HG03565 (cell line): ENCODE results near the gene DHX58.

ENCODE experiments used
- ATAC-seq: cut with Tn5 transposase; IDR thresholded peaks from one replicate; pipeline ENCODE4 v1.9.1; 2021; ENCODE audit warnings: mild to moderate bottlenecking, moderate library complexity; ENCODE audit not compliant: unreplicated experiment

The DHX58 gene

DNA sequence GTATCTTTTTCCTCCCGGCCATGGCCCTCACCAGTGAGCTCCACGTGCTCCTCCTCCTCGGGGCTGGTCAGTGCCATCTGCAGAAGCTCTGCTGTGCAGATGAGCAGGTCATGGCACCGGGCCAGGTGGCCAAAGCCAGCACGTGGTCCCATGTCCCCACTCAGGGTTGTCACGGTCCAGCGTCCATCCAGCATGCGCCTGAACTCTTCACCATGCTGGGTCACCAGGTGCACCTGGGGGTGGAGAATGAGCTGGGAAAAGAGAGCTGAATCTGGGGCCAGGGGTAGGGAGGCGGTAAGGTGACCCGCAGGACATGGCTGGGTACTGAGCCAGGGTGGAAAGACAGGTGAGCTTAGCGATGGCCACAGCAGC is 1.3 kb downstream of the DHX58 start:
- no peak for ATAC-seq

DNA sequence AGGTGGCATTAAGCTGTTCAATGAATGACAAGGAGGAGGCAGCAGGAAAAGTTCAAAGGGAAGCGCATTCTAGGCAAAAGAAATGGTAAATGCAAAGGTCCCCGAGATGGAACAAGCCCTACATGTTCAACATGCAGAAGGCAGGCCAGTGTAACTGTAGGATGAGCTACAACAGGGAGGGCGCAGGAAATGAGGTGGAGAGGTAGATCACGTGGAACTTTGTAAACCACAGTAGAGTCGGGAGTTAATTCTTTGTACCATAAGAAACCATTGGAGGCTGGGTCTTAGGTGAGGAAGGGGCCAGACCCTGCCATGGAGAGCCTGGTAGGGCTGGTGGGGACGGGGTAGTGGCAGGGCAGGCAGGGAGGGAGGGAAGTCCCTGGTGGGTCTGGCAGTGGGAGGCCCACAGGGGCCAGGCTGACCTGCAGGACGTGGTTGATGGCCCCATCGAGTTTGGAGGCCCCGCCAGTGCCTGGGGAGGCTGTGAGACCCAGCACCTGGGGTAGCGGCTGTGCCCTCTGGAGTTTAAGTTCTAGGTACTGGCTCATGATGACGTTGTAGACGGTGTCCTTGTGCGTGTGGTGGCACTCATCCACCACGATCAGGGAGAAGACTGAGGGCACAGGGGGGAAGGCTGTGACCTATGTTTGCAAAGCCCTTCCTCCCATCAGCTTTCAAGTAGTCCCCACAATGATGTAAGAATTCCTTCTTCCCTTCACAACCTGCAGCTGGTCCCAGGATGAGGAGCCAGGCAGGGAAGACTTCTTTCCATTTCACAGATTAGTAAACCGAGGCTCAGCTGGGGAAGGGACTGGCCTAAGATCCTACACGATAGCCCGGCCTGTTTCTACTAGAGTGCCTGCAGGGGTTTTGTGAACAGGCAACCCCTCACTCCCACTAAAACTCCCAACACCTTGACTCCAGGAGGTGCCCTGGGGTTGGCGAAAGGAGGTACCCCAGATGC is 1.9 kb downstream of the DHX58 start:
- ATAC-seq, result no peak

- no peak for ATAC-seq
Measured at GRCh38 chr17:42109086-42109485, 3.4 kb downstream of the DHX58 start.

GRCh38 chr17:42107597-42108576 is 4.6 kb downstream of the DHX58 start:
- ATAC-seq, result peak; percentile 55

GRCh38 chr17:42107124-42107523 is 5.4 kb downstream of the DHX58 start:
- no peak for ATAC-seq

DNA sequence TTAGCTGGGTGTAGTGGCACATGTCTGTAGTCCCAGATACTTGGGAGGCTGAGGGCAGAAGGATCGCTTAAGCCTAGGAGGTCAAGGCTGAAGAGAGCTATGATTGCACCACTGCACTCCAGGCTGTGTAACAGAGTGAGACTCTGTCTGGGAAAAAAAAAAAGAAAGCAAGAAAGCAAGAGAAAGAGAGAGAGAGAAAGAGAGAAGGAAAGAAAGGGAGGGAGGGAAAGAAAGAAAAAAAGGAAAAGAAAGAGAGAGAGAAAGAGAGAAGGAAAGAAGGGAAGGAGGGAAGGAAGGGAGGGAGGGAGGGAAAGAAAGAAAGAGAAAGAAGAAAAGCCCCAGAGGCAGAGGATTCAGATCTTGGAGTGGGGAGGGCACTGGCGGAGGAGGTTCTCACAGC is 6.5 kb downstream of the DHX58 start:
- no peak for ATAC-seq

DNA sequence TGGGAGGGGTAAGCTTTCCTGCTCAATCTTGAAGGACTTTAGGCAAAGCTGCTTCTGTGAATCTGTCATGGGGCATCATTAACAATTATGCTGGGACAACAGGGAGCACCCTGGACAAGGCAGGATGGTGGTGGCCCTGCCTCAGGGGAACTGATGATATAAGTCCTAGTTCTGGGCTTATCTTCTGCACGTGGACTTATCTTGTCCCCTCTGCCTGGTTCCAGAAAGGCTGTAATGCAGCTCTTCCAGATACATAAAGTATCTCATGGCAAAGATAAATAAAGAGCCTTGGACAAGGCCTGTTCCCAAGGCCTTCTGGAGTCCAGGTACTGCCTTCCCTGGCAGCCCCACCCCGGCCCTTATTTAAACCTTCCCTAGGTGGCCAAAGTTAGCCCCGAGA is 8.2 kb downstream of the DHX58 start:
- ATAC-seq, result no peak

DNA sequence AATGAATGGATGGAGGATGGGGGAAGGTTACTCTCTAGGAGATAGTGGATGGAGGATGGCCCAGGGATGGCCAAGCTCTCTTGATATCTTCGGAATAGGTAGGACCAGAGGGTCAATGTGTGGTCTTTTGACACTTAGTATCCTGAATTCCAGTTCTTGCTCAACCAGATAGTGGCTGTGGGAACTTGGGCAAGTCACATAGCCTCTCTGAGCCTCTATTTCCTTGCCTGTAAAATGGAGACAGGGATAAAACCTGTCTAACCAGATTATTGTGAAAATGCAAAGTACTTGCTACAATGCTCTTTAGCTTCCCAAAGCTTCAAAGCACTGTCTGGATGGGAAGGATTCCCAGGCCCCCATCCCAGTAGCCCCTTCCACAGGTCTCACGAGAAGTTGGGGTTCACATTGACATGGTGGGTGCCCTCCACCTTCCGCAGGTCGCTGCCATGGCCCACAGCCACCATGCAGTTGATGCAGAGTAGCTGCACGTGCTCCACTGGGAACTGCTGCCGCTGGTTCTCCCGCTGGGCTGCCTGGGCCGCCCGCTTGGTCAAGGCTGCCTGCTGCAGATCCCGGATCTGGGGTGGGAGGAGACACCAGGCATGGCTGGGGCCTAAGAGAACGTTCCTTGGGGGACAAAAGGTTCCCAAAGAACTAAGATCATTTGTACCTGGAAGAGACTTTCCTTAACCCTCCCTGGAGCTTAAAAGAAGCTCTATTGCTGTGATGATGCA is 9.1 kb downstream of the DHX58 start:
- ATAC-seq, result no peak

DNA sequence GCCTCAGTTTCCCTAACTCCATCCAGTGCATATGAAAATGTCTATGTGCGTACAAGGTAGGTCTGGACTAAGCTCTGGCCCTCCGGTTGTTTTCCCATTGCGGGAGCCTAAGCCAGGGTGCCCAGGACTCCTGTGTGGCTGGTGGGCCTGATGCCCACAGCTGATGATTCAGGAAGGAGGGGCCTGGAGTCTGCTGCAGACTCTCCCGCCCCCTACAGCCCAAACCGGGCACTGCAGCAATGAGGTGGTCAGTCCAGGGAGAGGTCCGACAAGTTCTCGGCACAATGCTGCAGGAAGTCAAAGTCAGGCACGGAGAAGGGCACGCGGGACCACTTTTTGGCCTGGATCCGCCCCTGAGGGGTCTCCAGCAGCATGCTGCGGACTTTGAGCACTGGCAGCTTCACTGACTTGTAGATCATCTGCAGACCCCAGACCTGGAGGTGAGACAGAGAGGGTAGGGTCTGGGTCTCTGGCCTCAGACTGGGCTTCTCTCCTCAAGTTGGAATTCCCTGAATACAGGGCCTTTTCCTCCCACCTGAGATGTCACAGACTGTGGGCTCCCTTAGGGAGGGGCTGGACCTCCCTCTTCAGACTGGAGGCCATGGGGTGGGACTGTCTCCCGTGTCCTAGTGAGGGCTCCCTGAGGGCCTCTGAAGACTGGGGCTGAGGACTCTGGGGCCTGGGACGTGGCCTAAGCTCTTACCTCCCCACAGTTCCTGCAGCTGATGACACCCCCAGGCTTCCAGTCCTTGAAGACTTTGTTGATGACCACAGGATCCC is 10.8 kb downstream of the DHX58 start:
- ATAC-seq, result no peak

DNA sequence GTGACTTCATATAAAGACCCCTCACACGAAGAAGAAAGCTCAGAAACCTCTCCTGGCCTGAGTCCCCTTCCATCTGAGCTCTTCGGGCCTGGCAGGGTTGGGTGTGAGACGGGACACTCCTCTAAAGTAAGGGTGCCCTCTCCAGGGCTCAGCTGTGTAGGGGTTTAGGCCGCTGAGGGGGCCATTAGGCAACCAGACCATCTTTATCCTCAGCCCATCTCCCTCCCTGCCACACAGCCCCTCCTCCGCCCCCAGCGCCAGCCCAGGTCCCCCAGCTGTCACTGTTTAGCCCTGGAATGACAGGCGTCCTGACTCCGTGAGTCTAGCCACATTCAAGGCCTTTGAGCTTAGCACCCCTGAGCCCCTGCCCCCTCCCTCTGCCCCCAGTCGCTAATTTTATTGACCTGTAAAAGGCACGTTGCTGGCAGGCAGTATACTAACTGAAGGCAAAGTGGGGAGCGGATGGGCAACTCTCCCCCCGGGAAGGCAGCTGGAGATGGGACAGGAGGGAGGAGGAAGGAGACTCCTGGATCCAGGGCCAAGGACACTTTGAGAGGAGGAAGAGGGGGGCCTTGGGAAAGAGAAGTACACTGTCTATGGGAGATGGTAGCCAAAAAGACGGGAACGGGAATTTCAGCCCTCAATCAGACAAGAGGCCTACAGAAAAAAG is 13.6 kb downstream of the DHX58 start:
- ATAC-seq, result no peak

- no peak for ATAC-seq
Measured at GRCh38 chr17:42097691-42098631, 14.6 kb downstream of the DHX58 start, which contains the start of gene ZNF385C. Gene ZNF385C, minus strand, starts transcription at chr17:42098473. Its CDS starts 35,417 bp downstream, at chr17:42063056.

DNA sequence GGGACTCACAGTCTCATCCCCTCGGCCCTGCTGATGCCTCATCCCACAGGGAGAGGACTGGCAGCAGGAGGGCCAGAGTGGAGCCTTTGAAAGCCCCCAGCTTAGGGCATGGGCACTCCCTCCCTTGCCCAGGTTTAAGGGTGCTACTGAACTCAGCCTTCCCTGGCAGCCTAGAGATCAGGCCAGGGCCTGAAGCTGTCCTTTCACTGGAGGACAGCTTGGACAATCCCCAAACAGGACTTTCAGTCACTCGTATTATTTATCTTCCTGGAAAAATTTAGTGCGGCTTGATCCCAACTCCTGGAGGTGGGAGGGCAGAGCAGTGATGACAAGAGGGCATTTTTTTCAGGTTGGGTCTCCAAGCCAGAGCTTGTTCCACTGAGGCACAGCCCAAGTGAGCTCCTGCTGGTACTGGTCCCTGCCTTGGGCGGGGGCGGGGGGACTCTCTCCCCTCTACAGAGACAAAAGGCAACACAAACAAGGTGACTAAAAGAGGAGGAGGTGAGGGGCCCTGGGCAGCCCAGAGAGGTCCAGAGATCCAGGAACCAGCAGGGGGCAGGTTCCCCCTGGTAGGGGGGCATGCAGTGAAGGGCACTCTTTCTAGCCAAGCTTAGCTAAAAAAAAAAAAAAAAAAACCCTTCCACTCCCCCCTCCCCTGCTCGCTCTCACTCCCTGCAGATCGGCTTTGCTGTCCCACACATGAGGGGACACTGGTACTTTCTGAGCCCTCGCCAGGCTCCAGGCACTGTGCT is 16.0 kb downstream of the DHX58 start:
- ATAC-seq, result no peak

GRCh38 chr17:42094375-42095069 is 18.0 kb downstream of the DHX58 start:
- no peak for ATAC-seq

- no peak for ATAC-seq
Measured at GRCh38 chr17:42092939-42093338, 19.6 kb downstream of the DHX58 start.

- no peak for ATAC-seq
Measured at GRCh38 chr17:42090964-42091790, 21.3 kb downstream of the DHX58 start.

DNA sequence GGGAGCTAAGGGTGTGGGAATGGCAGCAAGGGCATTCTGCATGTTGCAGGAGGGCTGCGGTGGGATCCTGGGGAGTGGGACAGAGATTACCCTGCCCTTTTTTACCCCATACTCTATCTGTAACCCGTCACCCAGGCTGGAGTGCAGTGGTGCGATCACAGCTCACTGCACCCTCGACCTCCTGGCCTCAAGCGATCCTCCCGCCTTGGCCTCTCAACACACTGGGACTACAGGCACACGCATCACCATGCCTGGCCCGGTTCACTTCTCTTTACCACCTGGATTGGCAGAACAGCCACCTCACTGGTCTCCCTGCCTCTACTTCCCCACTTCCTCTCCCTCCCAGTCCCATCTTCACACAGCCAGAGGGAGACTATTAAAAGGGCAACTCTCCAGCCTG is 23.8 kb downstream of the DHX58 start:
- ATAC-seq, result no peak
